ENCODE data around the gene LRPPRC. TPM values are rescaled to one million over a fixed set of nuclear protein-coding genes. Genes with fewer than 3 reads are reported as not detected.
A peak's percentile ranks its signal among the peaks of the same experiment; 100 is the strongest.

LRPPRC gene
- total RNA-seq, 1 donor from 2014 or later, result 57.5 TPM

DNA sequence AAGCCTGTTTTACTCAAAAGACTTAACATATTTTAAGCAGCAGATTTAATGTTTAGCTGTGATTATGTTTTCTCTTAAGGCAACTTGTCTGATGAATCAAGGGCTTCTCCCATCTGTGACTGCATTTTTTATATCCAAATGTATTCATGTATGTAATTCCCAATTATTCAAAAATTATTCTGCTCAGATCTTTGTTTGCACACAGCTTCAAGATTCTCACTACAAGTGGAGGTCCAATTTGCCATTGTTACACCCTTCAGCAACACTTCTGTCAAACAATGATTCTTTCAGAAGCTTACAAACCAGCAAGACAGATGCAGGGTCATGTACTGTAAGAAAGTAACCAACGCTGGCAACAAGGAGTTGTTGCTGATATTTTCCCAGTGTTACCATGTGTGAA is 5.9 kb upstream of the LRPPRC start:
- DNase-seq (ENCODE audit: low read depth), result no peak
- TF ChIP-seq CTCF (conservative IDR thresholded peaks at IDR 0.05; ENCODE audit: low read depth, low read length), result no peak

GRCh38 chr2:43998263-43998662 is 2.5 kb upstream of the LRPPRC start:
- H3K4me3 ChIP-seq (ENCODE audit: low read depth, low read length), result no peak overlapping the region
- TF ChIP-seq CTCF (conservative IDR thresholded peaks at IDR 0.05; ENCODE audit: low read depth, low read length), result no peak
- DNase-seq (ENCODE audit: low read depth), result no peak

More for the DNA sequence above, 5.9 kb upstream of the LRPPRC start:
- no peak overlapping the region for H3K4me3 ChIP-seq (ENCODE audit: low read depth, low read length)

GRCh38 chr2:43993437-43993836 is 2.4 kb downstream of the LRPPRC start:
- DNase-seq (ENCODE audit: low read depth), result no peak
- no peak for TF ChIP-seq CTCF (conservative IDR thresholded peaks at IDR 0.05; ENCODE audit: low read depth, low read length)
- H3K4me3 ChIP-seq (ENCODE audit: low read depth, low read length), result no peak overlapping the region

GRCh38 chr2:43989545-43989944 is 6.2 kb downstream of the LRPPRC start:
- no peak for DNase-seq (ENCODE audit: low read depth)
- no peak overlapping the region for H3K4me3 ChIP-seq (ENCODE audit: low read depth, low read length)
- no peak for TF ChIP-seq CTCF (conservative IDR thresholded peaks at IDR 0.05; ENCODE audit: low read depth, low read length)

DNA sequence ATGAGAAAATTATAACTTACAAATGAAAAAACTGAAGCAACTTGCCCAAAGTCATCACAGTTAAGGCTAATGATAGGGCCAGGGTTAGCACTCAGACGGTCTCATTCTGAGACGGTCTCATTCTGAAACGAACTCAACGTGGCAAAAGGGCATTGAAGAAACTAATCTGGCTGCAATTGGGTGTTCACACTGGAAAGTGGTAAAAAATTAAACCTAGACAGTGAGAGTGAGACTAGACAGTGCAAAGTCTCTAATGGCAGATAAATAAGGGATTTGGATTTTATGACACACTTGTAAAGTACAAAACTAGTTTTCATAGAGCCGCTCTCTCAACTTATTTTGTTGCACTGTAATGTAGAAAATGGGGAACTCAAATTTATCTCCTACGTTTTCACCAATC is 9.2 kb downstream of the LRPPRC start:
- TF ChIP-seq CTCF (conservative IDR thresholded peaks at IDR 0.05; ENCODE audit: low read depth, low read length), result no peak
- peak overlapping the region; percentile 40 for H3K4me3 ChIP-seq (ENCODE audit: low read depth, low read length)
- DNase-seq (ENCODE audit: low read depth), result no peak

DNA sequence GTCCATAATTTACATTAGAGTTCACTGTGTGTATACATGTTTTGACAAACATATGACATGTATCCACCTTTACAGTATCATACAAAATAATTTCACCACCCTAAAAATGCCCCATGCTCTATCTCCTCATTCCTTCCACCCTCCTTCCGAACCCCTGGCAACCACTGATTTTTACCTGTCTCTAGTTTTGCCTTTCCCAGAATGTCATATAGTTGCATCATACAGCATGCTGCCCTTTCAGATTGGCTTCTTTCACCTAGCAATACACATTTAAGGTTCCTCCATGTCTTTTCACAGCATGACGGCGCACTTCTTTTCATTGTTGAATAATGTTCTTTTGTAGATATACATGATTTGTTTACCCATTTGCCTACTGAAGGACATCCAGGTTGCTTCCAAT is 10.4 kb downstream of the LRPPRC start:
- no peak overlapping the region for H3K4me3 ChIP-seq (ENCODE audit: low read depth, low read length)
- TF ChIP-seq CTCF (conservative IDR thresholded peaks at IDR 0.05; ENCODE audit: low read depth, low read length), result no peak
- no peak for DNase-seq (ENCODE audit: low read depth)

GRCh38 chr2:43984533-43984932 is 11.3 kb downstream of the LRPPRC start:
- no peak for TF ChIP-seq CTCF (conservative IDR thresholded peaks at IDR 0.05; ENCODE audit: low read depth, low read length)
- no peak overlapping the region for H3K4me3 ChIP-seq (ENCODE audit: low read depth, low read length)
- DNase-seq (ENCODE audit: low read depth), result no peak
